DMS153 (cell line): ENCODE data around the gene MYO10.
A peak's percentile ranks its signal among the peaks of the same experiment; 100 is the strongest.
"Not testable (repeated sequence)": the region's sequence is repeated elsewhere in the genome, so short reads cannot be mapped to it uniquely, and the experiment has no call there.

Source experiments
- DNase-seq: peaks from one replicate; lab custom pipeline; 2025; lab: John Stamatoyannopoulos, UW

MYO10 gene

DNA sequence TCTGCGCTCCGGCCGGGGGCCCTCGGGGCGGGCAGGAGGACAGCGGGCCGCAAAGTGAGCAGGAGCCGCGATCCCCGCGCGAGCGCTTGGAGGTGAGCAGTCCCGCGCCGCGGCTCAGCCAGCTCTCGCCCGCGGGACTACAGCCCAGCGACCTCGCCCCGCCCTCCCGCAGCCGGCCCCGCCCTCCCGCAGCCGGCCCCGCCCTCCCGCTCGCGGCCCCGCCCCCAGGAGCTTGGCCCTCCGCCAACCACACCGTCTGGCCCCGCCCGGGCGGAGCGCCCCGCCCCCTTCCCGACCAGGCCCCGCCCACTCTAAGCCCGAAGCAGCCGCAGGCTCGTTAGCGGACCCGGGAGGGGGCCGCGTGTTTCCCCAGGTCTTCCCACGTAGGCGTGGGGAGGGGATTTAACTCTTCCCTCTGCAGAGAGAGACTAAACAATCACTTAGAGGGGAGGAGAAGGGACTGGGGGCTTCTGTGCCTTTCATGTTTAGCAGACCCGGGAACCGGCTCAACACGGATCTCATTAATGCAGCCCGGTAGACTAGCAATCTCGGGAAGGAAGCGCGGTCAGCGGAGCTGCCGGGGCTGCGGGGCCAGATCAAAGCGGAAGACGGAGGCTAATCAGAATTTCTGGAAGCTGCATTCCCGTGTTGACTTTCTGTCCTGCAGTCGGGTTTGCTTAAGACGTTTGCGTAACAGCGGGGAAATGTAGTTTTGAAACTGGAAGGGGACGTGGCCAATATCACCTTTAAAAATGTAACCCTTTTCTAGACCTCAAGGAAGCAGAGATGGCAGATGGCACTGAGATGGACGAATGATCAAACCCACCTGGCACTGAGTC is at the start of gene MYO10:
Gene MYO10 (minus strand): TSS at position 139 of the 839 bp plus-strand sequence. CDS start 480 bp downstream, outside the sequence.
- DNase-seq, result peak; percentile 77

DNA sequence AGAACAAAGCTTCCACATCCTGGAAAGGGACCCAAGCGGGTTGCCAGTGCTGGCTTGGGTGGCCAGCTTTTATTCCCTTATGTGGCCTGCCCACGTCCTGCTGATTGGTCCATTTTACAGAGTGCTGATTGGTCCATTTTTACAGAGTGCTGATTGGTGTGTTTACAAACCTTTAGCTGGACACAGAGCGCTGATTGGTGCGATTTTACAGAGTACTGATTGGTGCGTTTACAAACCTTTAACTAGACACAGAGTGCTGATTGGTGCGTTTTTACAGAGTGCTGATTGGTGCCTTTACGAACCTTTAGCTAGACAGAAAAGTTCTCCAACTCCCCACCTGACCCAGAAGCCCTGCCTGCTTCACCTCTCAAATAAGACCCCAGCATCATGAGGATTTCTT is 49.2 kb upstream of the MYO10 start:
- not testable (repeated sequence) for DNase-seq

DNA sequence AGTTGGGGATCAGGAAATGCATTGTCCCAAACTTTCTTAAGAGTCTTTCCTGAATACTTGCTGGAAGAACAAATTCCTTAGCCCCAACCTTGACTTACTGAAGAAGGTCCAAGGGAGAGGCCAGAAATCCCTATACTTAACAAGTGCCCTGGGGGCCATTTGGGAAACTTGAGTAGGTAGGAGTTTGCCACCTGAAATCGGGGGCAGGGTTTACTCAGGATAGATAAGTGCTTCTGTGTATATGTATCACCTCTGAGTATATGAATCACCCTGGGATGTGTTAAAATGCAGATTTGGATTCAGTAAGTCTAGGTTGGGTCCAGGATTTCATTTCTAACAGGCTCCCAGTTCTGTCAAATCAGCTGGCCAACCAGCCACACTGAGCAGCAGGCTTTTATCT is 47.9 kb upstream of the MYO10 start:
- DNase-seq, result no peak

DNA sequence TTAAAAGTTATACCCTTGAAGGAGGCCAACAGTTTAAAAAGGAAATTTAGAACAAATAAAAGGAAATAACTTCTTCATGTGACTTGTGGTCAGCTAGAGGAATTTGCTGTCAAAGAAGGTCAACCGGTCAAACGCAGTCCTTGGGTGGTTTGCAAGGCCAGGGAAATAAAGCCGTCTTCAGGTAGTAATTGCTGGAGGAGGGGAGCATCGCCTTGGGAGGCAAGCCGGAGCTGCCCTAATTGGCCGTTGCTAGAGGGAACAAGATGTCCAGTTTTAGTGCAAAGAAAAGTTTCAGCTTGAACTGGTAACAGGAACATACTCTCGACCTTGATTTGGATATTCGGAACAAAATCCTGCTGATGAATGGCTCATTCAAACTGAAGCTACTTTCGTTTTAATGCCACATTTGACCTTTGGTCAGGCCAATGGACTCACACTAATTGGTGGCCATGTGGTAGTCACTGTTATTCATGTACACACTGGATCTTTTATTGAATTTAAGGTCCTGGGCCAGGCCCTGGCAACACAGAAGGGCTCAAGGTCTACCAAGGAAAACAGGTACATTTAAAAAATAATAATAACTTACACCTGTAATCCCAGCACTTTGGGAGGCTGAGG is 47.0 kb upstream of the MYO10 start:
- no peak for DNase-seq

DNA sequence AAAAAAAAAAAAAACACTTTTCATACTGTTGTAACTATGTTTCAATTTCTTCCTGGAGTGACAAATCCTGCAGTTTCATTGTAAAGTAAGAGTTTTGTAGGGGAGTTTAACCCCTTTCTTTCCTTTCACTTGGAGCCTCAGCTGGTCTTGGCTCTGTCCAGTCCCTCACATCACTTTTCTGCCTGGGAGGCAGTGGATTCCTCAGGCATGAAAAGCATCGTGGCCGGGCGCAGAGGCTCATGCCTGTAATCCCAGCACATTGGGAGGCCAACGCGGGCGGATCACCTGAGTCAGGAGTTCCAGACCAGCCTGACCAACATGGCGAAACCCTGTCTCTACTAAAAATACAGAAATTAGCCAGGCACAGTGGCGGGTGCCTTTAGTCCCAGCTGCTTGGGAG is 45.6 kb upstream of the MYO10 start:
- no peak for DNase-seq

DNA sequence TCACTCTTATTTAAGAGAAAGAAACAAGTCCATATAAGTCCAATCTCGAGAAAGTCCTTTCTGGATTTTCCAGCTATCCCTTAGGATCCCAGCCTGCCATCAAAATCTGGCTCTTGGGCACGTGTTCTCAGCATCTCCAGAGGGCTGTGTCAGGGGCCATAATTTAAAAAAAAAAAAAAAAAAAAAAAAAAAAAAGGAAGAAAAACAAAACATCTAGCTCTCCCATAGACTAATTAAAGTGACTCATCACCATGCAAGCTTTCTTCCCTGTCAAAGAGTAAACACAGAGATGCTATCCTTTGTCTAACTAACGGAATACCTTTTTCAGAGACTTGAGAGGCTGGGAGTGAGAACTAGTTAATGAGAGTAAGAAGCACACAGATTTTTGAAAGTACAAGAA is 44.9 kb upstream of the MYO10 start:
- no peak for DNase-seq

DNA sequence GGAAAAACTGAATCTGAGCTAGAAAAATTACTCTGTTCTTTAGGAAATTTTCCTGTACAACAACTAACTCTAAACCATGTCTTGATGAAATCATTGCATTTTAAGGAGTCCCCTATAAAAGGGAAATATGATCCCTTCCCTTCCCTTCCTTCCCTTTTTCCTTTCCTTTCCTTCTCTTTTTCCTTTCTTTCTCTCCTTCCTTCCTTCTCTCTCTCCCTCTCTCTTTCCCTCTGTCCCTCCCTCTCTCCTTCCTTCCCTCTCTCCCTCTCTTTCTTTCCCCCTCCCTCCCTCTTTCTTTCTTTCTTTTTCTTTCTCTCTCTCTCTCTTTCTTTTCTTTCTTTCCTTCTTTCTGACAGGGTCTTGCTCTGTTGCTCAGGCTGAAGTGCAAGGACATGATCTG is 42.2 kb upstream of the MYO10 start:
- no peak for DNase-seq

DNA sequence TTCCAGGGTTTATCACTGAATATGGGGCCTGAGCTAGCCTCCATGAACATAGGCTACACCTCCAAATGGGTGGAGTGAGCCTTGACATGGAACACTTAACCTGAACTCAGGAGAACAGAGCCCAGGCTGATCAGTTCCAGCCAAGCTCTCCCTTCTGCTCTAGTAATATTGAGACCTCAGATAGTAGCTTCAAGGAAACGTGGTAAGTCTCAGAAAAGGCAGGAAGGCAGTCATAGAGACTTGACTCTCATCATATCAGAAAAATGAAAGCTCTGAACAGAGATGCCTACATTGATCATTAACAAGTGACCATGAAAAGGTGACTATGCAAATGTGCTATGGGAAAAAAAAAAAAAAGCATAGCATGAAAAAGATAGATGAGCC is 40.5 kb upstream of the MYO10 start:
- no peak for DNase-seq

DNA sequence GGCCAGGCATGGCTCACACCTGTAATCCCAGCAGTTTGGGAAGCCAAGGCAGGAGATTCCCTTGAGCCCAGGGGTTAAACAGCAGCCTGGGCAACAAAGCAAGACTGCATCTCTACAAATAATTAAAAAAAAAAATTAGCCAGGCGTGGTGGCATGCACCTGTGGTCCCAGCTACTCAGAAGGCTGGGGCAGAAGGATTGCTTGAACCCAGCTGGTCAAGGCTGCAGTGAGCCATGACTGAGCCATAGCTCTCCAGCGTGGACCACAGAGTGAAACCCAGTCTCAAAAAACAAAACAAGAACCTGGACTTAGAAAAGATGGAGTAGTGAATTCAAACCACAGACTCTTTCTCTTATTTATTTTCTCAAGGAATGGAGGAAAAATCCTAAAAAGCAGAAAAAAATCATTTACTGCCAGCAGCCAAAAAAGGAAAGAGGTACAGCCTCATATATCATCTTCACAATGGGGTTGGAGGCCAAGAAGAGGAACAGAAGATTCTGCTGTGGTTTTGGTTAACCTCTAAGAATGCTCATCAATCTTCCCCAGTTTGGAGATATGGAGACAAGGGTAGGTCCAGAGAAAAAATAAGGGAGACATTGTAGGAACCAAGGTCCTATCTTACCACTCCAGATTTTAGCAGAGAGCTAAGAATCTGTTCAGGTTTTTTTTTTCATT is 40.0 kb upstream of the MYO10 start:
- DNase-seq, result no peak

DNA sequence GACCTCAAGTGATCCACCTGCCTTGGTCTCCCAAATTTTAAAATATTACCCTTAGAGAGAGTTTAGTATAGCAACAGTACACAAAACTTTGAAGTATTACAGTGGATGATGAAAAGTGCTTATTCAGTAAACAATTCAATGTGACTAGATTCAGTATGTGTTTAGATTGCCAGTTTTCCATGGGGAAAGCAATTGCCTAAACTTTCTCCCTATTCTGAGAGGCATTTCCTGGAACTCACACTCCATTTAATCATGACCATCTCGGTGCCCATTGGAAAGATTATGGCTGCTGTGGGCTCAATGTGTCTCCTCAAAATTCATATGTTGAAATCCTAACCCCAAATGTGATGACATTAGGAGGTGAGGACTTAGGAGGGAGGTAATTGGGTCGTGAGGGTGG is 38.9 kb upstream of the MYO10 start:
- no peak for DNase-seq

DNA sequence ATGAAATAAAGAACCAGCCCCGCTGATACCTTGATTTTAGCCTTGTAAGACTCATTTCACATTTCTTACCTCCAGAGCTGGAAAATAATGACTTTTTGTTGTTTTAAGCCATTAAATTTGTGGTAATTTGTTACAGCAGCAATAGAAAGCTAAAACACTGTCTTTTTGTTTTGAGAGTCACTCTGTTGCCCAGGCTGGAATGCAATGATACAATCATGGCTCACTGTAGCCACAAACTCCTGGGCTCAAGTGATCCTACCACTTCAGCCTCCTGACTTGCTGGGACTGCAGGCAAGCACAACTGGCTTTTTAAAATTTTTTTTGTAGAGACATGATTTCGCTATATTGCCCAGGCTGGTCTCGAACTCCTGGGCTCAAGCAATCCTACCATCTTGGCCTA is 34.7 kb upstream of the MYO10 start:
- DNase-seq, result no peak

DNA sequence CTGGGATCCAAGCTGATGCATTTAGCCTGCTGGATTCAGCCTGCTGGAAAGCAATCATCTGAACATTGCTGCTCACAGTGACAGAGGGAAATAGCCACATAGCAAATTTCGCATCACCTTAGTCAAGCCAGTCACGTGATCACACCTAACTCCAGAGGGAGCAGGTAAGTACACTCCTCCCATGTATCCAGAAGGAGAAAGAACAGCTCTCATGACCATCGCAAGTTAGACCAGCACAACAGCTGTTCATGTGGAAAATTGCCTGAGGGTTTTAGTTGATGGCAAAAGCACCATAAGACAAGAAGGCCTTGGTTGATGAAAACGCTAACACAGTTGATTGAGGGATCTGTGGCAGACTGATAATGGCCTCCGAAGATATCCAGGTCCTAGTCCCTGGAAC is 34.2 kb upstream of the MYO10 start:
- DNase-seq, result no peak

DNA sequence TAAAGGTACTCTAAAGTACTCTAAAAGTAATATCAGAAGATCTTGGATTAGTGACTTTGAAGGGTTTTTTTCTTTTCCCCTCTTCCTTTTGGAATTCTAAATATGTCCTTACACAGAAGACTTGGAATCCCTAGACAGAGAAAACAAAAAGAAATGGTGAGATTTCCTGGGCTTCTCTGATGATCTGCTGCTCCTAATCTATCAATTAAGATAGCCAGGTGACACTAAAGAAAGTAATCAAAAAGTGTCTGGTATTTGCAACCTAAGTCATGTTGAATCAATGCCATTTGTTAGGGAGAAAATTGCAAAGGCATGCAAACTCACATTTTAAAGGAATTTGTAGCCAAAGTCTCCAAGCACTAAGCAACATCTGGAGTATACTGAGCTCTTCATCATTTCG is 29.5 kb upstream of the MYO10 start:
- no peak for DNase-seq

DNA sequence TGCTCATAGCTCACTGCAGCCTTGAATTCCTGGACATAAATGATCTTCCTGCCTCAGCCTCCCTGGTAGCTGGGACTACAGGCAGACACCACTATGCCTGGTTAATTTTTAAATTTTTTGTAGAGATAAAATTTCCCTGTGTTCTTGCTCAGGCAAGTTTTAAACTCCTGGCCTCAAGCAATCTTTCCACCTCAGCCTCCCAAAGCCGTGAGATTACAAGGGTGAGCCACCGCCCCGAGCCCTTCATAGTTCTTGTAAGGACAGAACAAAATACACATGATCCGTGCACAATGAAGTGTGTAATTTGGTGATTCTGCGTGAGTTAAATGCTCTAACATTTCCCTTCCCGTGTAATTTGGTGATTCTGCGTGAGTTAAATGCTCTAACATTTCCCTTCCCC is 27.7 kb upstream of the MYO10 start:
- no peak for DNase-seq

DNA sequence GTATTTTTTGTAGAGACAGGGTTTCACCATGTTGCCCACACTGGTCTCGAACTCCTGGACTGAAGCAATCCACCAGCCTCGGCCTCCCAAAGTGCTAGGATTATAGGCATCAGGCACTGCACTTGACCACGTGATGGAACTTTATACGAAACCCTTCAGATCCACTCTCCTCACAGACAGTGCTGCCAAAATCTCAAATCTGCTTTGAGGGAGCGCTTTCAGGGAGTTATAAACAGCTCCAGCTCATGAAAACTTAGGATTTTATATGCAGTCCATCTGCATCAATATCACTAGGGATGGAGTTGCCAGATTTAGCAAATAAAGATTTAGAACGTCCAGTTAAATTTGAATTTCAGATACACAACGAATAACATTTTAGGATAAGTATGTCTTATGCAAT is 25.0 kb upstream of the MYO10 start:
- DNase-seq, result no peak

DNA sequence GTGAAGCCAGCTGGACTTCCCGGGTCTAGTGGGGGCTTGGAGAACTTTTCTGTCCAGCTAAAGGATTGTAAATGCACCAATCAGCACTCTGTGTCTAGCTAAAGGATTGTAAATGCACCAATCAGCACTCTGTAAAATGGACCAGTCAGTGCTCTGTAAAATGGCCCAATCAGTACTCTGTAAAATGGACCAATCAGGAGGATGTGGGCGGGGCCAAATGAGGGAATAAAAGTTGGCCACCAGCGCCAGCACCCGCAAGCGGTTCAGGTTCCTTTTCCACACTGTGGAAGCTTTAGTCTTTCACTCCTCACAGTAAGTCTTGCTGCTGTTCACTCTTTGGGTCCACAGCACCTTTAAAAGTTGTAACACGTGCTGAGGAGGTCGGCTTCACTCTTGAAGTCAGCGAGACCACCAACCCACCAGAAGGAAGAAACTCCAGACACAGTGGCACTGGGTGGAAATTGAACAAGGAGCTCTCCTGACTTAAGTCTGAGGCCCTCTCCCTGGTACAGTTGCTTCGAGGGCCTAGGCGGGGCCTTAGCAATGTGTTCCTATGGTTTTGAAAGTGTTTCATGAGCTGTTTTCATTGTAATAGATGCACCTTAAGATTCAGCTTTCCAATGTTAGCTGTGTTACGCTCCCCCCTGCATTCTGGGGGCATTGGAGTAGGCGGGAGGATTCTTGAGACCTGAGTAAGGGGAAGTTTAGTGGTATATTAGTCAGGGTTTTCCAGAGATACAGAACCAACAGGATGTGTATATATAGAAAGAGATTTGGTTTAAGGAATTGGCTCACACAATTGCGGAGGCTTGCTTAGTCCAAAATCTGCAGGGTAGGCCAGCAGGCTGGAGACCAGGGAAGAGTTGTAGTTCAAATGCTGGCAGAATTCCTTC is 21.5 kb upstream of the MYO10 start:
- no peak for DNase-seq

DNA sequence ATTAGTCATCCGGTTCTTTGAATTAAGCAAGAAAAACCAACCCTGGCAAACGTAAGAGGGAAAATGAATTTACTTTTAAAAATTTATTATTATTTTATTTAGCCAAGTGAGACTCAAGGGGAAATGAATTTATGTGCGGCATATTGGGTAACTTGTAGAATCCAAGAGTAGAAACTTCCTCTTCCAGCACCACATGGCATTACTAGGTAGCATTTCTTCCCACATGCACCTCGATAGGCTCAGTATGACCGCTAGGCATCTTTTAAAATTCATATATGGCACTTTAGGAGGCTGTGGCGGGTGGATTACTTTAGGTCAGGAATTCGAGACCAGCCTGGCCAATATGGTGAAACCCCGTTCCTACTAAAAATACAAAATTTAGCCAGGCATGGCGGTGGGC is 17.6 kb upstream of the MYO10 start:
- DNase-seq, result no peak

DNA sequence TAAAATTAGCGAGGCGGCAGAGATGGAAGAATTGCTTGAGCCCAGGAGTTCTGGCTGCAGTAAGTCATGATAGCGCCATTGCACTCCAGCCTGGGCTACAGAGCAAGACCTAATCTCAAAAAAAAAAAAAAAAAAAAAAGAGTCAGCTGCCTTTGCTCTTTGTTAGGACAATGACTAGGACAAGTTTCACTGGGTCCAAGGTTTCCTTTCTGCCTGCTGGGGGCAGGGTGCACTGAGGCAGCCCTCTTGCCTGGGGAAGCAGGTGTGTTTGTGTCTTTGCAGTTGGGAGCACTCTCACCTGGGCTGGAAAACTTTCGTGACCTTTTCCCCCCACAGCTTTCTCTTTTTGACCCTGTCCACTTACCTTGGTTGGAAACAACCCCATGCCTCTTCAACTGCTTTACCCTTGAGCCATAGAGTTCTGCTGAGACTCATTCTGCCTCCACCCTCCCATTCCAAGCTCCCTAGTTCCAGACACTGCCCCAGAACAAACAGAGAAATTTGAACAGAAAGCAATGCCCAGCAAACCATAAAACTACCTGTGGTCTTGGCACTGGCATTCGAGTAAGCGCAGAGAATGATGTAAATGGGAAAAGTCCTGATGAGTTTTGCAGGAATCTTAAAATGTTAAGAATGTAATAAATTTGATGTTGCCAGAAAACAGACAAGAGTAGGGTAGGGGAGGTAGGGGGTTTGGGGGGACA is 17.0 kb upstream of the MYO10 start:
- no peak for DNase-seq

DNA sequence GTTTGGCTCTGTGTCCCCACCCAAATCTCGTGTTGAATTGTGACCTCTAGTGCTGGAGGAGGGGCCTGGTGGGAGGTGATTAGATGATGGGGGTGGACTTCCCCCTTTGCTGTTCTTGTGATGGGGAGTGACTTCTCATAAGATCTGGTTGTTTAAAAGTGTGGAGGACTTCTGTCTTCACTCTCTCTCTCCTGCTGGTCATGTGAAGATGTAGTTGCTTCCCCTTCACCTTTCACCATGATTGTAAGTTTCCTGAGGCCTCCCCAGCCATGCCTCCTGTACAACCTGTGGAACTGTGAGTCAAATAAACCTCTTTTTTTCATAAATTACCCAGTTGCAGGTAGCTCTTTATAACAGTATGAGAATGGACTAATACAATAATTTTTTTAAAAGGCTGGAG is 10.6 kb upstream of the MYO10 start:
- DNase-seq, result no peak

DNA sequence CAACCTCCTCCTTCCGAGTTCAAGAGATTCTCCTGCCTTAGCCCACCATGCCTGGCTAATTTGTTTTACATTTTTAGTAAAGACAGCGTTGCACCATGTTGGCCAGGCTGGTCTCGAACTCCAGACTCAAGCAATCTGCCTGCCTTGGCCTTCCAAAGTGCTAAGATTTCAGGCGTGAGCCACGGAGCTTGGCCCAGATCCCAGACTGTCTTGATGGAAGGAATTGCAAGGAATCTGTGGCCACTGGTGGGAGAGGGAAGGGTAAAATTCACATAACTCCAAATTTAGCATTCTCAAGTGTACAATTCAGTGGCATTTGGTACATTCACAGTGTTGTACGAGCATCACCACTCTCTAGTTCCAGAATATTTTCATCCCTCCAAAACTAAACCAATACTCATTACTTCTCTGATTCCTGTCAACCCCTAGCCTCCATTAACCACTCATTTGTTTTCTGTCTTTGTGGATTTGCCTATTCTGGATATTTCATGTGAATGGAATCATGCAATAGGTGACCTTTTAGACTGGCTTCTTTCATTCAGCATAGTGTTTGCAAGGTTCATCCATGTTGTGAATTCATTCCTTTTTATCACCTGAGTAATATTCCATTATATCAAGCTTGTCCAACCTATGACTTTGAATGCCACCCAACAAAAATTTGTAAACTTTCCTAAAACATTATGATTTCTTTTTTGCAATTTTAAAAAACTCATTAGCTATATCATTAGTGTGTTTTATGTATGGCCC is 8.9 kb upstream of the MYO10 start:
- DNase-seq, result no peak
